ENCODE data around the gene CAPS. TPM values are rescaled to one million over a fixed set of nuclear protein-coding genes. Genes with fewer than 3 reads are reported as not detected.

Gene CAPS
- total RNA-seq, 1 experiment from 2014 or later, result 2.3 TPM

DNA sequence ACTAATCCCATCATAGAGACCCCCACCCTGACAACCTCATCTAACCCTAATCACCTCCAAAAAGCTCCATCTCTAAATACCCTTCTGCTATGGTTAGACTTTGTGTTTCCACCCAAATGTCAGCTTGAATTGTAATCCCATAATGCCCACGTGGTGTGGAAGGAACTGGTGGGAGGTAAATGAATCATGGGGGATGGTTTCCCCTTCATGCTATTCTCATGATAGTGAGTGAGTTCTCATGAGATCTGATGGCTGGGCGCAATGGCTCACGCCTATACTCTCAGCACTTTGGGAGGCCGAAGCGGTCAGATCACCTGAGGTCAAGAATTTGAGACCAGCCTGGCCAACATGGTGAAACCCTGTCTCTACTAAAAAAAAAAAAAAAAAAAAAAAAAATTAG is 6.8 kb upstream of the CAPS start:
- Histone ChIP-seq H4K20me1 (ENCODE audit: control insufficient read depth, insufficient read depth, insufficient read length) (no peaks in the 10 kb centered on the region), H3K18ac (ENCODE audit: insufficient read length, low read depth, low read length) (no peak overlapping the region), H2BK12ac (ENCODE audit: insufficient read length, low read depth, low read length) (no peak overlapping the region), H3K27ac (ENCODE audit: insufficient read length, low read depth, low read length) (no peak overlapping the region), H4K91ac (ENCODE audit: insufficient read length, low read depth, low read length) (no peak overlapping the region), H3K9ac (ENCODE audit: extremely low read depth, insufficient read length, low read length) (no peak overlapping the region), H3K4ac (ENCODE audit: low read depth, low read length) (no peak overlapping the region), H2AFZ (ENCODE audit: low read length) (no peak overlapping the region), H2BK15ac (ENCODE audit: low read depth, low read length) (no peak overlapping the region), H2BK5ac (ENCODE audit: insufficient read length, low read length) (no peak overlapping the region), H3K79me1 (ENCODE audit: insufficient read depth, low read depth, low read length, poor library complexity, severe bottlenecking) (peaks cover 3% of the 10 kb centered on the region), H3K9me3 (ENCODE audit: control insufficient read depth, low read depth, low read length) (no peaks in the 10 kb centered on the region), H3K4me2 (ENCODE audit: insufficient read depth, insufficient read length, low read length) (no peak overlapping the region), H4K8ac (replicated peaks; ENCODE audit: insufficient read length, low read depth, low read length) (no peak overlapping the region), H2BK120ac (ENCODE audit: low read depth, low read length, poor library complexity, severe bottlenecking) (no peak overlapping the region), H2AK5ac (ENCODE audit: insufficient read length, low read length) (no peak overlapping the region), H3K27me3 (ENCODE audit: insufficient read depth, low read length) (no peaks in the 10 kb centered on the region; the same call in 1 of the 2 replicates), H3K23ac (ENCODE audit: insufficient read length, low read depth, low read length) (no peak overlapping the region), H3K79me2 (ENCODE audit: insufficient read depth, low read length) (peaks cover 10% of the 10 kb centered on the region; the same call in 1 of the 2 replicates), H3K4me1 (ENCODE audit: insufficient read depth, low read length) (no peaks in the 10 kb centered on the region), H3K56ac (ENCODE audit: insufficient read length, low read depth, low read length) (no peak overlapping the region), H2BK20ac (ENCODE audit: low read depth, low read length, poor library complexity, severe bottlenecking) (no peak overlapping the region), H3K23me2 (ENCODE audit: insufficient read length, low read depth, low read length, poor library complexity, severe bottlenecking) (peaks cover 3% of the 10 kb centered on the region), H4K5ac (ENCODE audit: insufficient read length, low read depth, low read length) (no peak overlapping the region), H3K14ac (ENCODE audit: insufficient read depth, low read length) (no peak overlapping the region), H3T11ph (ENCODE audit: low read length) (no peak overlapping the region)
- no peaks in the 10 kb centered on the region for H3K9me3 Mint-ChIP-seq
- TF ChIP-seq, protein P1, sequence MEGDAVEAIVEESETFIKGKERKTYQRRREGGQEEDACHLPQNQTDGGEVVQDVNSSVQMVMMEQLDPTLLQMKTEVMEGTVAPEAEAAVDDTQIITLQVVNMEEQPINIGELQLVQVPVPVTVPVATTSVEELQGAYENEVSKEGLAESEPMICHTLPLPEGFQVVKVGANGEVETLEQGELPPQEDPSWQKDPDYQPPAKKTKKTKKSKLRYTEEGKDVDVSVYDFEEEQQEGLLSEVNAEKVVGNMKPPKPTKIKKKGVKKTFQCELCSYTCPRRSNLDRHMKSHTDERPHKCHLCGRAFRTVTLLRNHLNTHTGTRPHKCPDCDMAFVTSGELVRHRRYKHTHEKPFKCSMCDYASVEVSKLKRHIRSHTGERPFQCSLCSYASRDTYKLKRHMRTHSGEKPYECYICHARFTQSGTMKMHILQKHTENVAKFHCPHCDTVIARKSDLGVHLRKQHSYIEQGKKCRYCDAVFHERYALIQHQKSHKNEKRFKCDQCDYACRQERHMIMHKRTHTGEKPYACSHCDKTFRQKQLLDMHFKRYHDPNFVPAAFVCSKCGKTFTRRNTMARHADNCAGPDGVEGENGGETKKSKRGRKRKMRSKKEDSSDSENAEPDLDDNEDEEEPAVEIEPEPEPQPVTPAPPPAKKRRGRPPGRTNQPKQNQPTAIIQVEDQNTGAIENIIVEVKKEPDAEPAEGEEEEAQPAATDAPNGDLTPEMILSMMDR (conservative IDR thresholded peaks at IDR 0.05), result no peak
- WGBS (ENCODE audit: extremely low coverage, insufficient read length, low lambda C conversion rate), result no CpG with 5 or more reads among the region's 5 CpGs
- H3K4me3 Mint-ChIP-seq, result peak overlapping the region in 1 of 2 experiments; percentile 36; a peak in 2 of 5 replicates
- H3K4me1 Mint-ChIP-seq, result peaks cover 2 to 5% of the 10 kb centered on the region in 2 experiments; a peak in 3 of 4 replicates
- H3K36me3 Mint-ChIP-seq (ENCODE audit: insufficient read depth in 1 of 3, low read depth in 3 of 3), result peaks cover 0 to 7% (median 0%) of the 10 kb centered on the region in 3 experiments; a peak in 2 of 7 replicates
- no peaks in the 10 kb centered on the region for H3K27me3 Mint-ChIP-seq (ENCODE audit: low read depth)
- no peak overlapping the region for H3K27ac Mint-ChIP-seq
- DNase-seq, result no peak
